Omental fat pad (tissue), 4 donors: ENCODE results near the gene SYT17. TPM values are rescaled to one million over a fixed set of nuclear protein-coding genes. Genes with fewer than 3 reads are reported as not detected.

ENCODE experiments used
- ATAC-seq: fragments of 150-250 bp; one replicate; pipeline ENCODE4 v1.9.1; 2016; ENCODE audit warnings: mild to moderate bottlenecking, moderate library complexity; ENCODE audit not compliant: low FRiP score
- DNase-seq: peaks from one replicate; pipeline ENCODE4 v3.0.0-alpha.2; 2019; ENCODE audit warnings: low spot score
- total RNA-seq, 4 donors: library from RNA; depleted of rRNA; stranded (reverse); fragments of >200 nt; gene quantifications; one replicate each; pipeline ENCODE4 v1.1.0, GENCODE V29; 2016
- TF ChIP-seq, protein P1 (sequence below), 3 donors: fragments of 450-650 bp; IDR thresholded peaks; one replicate each; pipeline ENCODE4 v1.5.1; 2016 to 2017; ENCODE audit warnings: antibody characterized with exemption in 3 of 3, mild to moderate bottlenecking in 3 of 3, moderate library complexity in 2 of 3

The SYT17 gene
- total RNA-seq, 4 donors from 2014 or later = 3.0 to 15.9 (median 7.1) TPM

DNA sequence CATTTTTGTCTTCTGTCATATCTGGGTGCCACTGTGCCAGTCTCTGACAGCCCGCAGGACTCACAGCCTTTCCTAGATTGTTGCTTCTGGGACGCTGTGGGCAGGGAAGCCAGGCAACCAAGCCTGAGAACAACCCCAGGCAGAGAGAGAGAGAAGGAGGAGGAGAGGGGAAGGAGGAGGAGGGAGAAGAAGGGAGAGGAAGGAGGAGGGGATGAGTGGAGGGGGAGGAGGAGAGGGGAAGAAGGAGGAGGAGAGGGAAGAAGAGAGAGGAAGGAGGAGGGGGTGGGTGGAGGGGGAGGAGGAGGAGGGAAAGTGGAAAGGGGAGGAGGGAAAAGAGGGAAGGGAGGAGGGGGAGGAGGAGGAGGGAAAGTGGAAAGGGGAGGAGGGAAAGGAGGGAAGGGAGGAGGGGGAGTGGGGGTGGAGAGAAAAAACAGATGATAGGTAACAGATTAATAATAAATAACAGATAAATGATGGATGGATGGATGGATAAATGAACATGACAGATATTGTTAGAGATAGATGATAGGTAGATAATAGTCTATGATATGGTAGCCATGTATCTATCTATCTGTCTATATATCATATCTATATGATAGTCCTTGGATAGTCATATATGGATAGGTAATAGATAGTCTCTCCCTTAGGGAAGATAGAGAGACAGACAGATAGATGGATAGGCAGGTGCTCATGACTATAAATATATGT, 146.8 kb downstream of the SYT17 start:
- no peak for ATAC-seq
- TF ChIP-seq, protein P1, sequence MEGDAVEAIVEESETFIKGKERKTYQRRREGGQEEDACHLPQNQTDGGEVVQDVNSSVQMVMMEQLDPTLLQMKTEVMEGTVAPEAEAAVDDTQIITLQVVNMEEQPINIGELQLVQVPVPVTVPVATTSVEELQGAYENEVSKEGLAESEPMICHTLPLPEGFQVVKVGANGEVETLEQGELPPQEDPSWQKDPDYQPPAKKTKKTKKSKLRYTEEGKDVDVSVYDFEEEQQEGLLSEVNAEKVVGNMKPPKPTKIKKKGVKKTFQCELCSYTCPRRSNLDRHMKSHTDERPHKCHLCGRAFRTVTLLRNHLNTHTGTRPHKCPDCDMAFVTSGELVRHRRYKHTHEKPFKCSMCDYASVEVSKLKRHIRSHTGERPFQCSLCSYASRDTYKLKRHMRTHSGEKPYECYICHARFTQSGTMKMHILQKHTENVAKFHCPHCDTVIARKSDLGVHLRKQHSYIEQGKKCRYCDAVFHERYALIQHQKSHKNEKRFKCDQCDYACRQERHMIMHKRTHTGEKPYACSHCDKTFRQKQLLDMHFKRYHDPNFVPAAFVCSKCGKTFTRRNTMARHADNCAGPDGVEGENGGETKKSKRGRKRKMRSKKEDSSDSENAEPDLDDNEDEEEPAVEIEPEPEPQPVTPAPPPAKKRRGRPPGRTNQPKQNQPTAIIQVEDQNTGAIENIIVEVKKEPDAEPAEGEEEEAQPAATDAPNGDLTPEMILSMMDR (IDR thresholded peaks at IDR 0.05) = no peak
- DNase-seq = no peak

- DNase-seq = no peak
- TF ChIP-seq, protein P1 (IDR thresholded peaks at IDR 0.05) = no peak
- no peak for ATAC-seq
These were observed 147.9 kb downstream of the SYT17 start for GRCh38 chr16:19315889-19316433.

DNA sequence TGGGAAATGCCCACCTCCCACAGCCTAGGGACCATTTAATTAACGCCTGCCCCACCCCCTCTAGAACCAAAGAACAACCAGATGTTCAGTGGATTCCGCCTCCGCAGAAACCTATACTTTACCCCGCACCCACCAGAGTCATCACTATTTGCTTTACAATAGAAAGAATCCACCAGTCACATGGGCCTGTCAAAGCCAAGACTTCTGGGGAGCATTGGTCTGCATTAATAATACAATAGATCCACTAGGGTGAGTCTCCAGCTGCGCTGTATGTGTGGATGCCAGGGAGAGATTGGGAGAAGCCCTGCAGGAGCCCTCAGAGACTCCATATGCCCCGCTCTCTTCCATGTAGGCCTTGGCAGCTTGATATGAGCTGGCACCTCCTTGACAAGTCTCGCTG, 148.8 kb downstream of the SYT17 start:
- TF ChIP-seq, protein P1 (IDR thresholded peaks at IDR 0.05) = no peak
- no peak for DNase-seq
- no peak for ATAC-seq

Other genes starting within 250 kb of the SYT17 start
- 100 to 1,000 TPM in 2 of 4 donors, 10 to 100 TPM in 2; 84.9 to 144 (median 104) TPM for gene SMG1, start 241.8 kb upstream of the SYT17 start, total RNA-seq
- 1 to 10 TPM in 2 of 4 donors, under 1 TPM in 2; 0.36 to 4.3 (median 1.3) TPM for gene TMC7, start 184.3 kb upstream of the SYT17 start, total RNA-seq
- gene COQ7, start 100.6 kb upstream of the SYT17 start, total RNA-seq = 10 to 100 TPM; 11.0 to 17.4 (median 11.9) TPM
- 10 to 100 TPM; 58.9 to 92.5 (median 75.7) TPM for gene ITPRIPL2, start 54.3 kb upstream of the SYT17 start, total RNA-seq
- not detected for gene CLEC19A, start 117.5 kb downstream of the SYT17 start, total RNA-seq
- 1 to 10 TPM in 3 of 4 donors, under 1 TPM in 1; 0.47 to 7.1 (median 1.1) TPM for gene TMC5, start 249.6 kb downstream of the SYT17 start, total RNA-seq